Stimulated activated naive B cell treated with anti-CD40 and anti-IgM and Interleukin-4, amounts not matched to agents 10 μg/mL and 1 μg/mL and 100 μg/mL, for 72 hours (primary cell): ENCODE measurements around the gene HELZ.
"Not testable (repeated sequence)": the region's sequence is repeated elsewhere in the genome, so short reads cannot be mapped to it uniquely, and the experiment has no call there.

Experiments used
- ATAC-seq, 2 donors: fragments of 150-1000 bp; cut with Tn5 transposase; replicated peaks; 2 replicates each; pipeline ENCODE4 v1.10.0; 2021; ENCODE audit warnings: moderate library complexity in 1 of 2
- DNase-seq: peaks from one replicate; pipeline ENCODE4 v3.0.0; 2021
- H3K27ac Mint-ChIP-seq: one replicate; pipeline ENCODE4 v1.8.0; 2022; ENCODE audit warnings: mild to moderate bottlenecking, mixed read lengths
- H3K27me3 Mint-ChIP-seq, 2 donors: one replicate each; pipeline ENCODE4 v1.8.0; 2022; ENCODE audit warnings: mixed read lengths in 2 of 2
- H3K36me3 Mint-ChIP-seq, 2 donors: one replicate each; pipeline ENCODE4 v1.8.0; 2022; ENCODE audit warnings: mixed read lengths in 2 of 2, mild to moderate bottlenecking in 1 of 2
- H3K4me1 Mint-ChIP-seq, 2 donors: one replicate each; pipeline ENCODE4 v1.8.0; 2022; ENCODE audit warnings: mixed read lengths in 2 of 2, mild to moderate bottlenecking in 1 of 2
- H3K4me3 Mint-ChIP-seq, 2 donors: one replicate each; pipeline ENCODE4 v1.8.0; 2022; ENCODE audit warnings: mild to moderate bottlenecking in 2 of 2, mixed read lengths in 2 of 2, moderate library complexity in 1 of 2
- H3K9me3 Mint-ChIP-seq, 2 donors: one replicate each; pipeline ENCODE4 v1.8.0; 2022; ENCODE audit warnings: mixed read lengths in 2 of 2, mild to moderate bottlenecking in 1 of 2

HELZ gene

DNA sequence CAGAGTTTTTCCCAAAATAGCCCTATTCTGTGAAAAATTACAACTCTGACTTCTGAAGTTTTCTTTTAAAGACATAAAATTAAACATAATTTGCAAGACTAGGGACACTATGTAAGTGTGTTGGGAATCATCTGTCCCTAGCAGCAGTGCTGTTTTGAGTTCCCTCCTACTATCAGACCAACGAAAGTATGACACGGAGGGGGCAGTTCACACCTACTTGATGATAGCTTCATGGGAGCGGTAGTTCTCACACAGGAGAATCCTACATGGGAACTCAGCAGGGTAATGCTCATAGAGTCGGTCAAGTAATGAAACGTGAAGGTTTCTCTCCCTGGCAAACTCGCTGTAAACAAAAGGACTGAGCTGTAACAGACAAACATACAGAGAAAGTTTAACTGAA is 96.6 kb downstream of the HELZ start:
- Mint-ChIP-seq H3K27me3 (no peaks in the 10 kb centered on the region), H3K4me3 (no peak overlapping the region), H3K4me1 (no peaks in the 10 kb centered on the region), H3K27ac (no peak overlapping the region), H3K9me3 (no peaks in the 10 kb centered on the region), H3K36me3 (peaks cover 23 to 42% of the 10 kb centered on the region in 2 donors)
- DNase-seq (no peak), ATAC-seq (no peak)

DNA sequence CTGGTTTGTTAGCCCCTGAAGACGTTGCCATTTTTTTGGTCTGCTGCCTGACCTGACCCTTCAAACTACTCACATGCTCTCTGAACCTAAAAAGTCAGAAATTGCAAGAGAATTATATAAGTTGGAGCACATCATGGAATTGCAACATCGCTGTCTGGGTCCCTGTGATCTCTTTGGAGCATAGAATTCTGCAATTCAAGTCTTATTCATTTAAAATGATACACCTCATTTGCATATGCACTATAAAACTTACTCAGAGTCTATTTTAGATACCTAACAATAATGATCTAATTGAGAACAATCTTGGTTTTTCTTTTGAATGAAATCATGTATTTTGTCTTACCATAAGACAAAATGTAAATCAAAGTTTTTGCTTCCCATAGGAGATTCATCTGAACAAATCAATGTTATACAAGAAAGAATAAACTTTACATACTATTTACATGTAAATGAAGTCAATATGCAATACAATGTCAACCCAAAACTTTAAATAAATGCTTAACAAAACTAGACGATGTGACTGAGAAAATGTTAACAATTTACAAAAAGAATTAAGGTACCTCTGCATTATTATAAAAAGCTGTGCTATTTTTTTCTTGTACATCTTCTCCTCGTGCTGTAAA is 99.7 kb downstream of the HELZ start:
- H3K4me1 Mint-ChIP-seq = no peaks in the 10 kb centered on the region
- peaks cover 31 to 42% of the 10 kb centered on the region in 2 donors for H3K36me3 Mint-ChIP-seq
- H3K27ac Mint-ChIP-seq = no peak overlapping the region
- ATAC-seq (no peak), DNase-seq (no peak)
- no peaks in the 10 kb centered on the region for H3K27me3 Mint-ChIP-seq
- H3K9me3 Mint-ChIP-seq = no peaks in the 10 kb centered on the region
- no peak overlapping the region for H3K4me3 Mint-ChIP-seq

DNA sequence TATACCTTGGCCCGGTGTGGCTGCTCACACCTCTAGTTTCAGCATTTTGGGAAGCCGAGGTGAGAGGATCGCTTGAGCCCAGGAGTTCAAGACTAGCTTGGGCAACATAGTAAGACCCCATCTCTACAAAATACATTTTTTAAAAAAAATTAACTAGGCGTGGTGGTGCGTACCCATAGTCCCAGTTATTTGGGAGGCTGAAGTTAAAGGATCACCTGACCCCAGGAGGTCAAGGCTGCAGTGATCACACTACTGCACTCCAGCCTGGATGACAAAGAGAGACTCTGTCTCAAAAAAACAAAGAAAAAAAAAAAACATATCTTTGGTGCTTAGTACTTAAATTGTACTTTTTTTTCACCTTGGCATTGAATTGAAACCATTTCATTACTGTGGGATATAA is 101.7 kb downstream of the HELZ start:
- H3K27ac Mint-ChIP-seq = no peak overlapping the region
- H3K36me3 Mint-ChIP-seq = peaks cover 38 to 52% of the 10 kb centered on the region in 2 donors
- no peak for DNase-seq
- no peaks in the 10 kb centered on the region for H3K27me3 Mint-ChIP-seq
- H3K9me3 Mint-ChIP-seq = no peaks in the 10 kb centered on the region
- no peak overlapping the region for H3K4me3 Mint-ChIP-seq
- no peak for ATAC-seq
- H3K4me1 Mint-ChIP-seq = peaks cover 0 to under 1% of the 10 kb centered on the region in 2 donors

DNA sequence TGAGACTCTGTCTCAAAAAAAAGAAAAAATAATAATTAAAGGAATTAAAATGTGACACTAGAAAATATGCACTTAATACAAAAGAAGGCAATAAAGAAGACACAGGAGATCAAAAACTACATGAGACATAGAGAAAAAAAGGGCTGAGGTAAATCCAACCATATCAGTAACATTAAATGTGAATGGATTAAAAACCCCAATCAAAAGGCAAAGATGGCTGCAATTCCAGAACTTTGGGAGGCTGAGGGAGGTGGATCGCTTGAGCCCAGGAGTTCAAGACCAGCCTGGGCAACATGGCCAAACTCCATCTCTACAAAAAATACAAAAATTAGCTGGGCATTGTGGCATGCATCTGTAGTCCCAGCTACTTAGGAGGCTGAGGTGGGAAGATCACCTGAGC is 103.0 kb downstream of the HELZ start:
- not testable (repeated sequence) for H3K27me3 Mint-ChIP-seq, ATAC-seq, H3K9me3 Mint-ChIP-seq, H3K4me3 Mint-ChIP-seq, H3K27ac Mint-ChIP-seq, DNase-seq, H3K4me1 Mint-ChIP-seq
- H3K36me3 Mint-ChIP-seq = peaks cover 31 to 50% of the 10 kb centered on the region in 2 donors

- Mint-ChIP-seq H3K36me3 (peaks cover 43 to 49% of the 10 kb centered on the region in 2 donors), H3K27ac (no peak overlapping the region), H3K9me3 (no peaks in the 10 kb centered on the region), H3K27me3 (no peaks in the 10 kb centered on the region), H3K4me1 (peaks cover 0 to 1% of the 10 kb centered on the region in 2 donors), H3K4me3 (no peak overlapping the region)
- ATAC-seq = no peak
- DNase-seq = no peak
Measured at GRCh38 chr17:67139784-67140665, 105.0 kb downstream of the HELZ start.

GRCh38 chr17:67139289-67139688 is 105.7 kb downstream of the HELZ start:
- ATAC-seq (no peak), DNase-seq (no peak)
- H3K27me3 Mint-ChIP-seq = no peaks in the 10 kb centered on the region

GRCh38 chr17:67138392-67138791 is 106.6 kb downstream of the HELZ start:
- Mint-ChIP-seq H3K36me3 (peaks cover 41 to 48% of the 10 kb centered on the region in 2 donors), H3K9me3 (no peaks in the 10 kb centered on the region), H3K4me3 (no peak overlapping the region), H3K27ac (no peak overlapping the region), H3K4me1 (peaks cover 0 to 1% of the 10 kb centered on the region in 2 donors), H3K27me3 (no peaks in the 10 kb centered on the region)
- no peak for DNase-seq
- no peak for ATAC-seq

More at GRCh38 chr17:67139289-67139688, 105.7 kb downstream of the HELZ start:
- peaks cover 0 to 1% of the 10 kb centered on the region in 2 donors for H3K4me1 Mint-ChIP-seq
- no peak overlapping the region for H3K27ac Mint-ChIP-seq
- no peak overlapping the region for H3K4me3 Mint-ChIP-seq
- no peaks in the 10 kb centered on the region for H3K9me3 Mint-ChIP-seq
- H3K36me3 Mint-ChIP-seq = peaks cover 42 to 48% of the 10 kb centered on the region in 2 donors

- DNase-seq = no peak
- H3K4me3 Mint-ChIP-seq = no peak overlapping the region
- H3K9me3 Mint-ChIP-seq = no peaks in the 10 kb centered on the region
- peaks cover 37 to 44% of the 10 kb centered on the region in 2 donors for H3K36me3 Mint-ChIP-seq
- no peak overlapping the region for H3K27ac Mint-ChIP-seq
- ATAC-seq = no peak
- peaks cover 0 to 1% of the 10 kb centered on the region in 2 donors for H3K4me1 Mint-ChIP-seq
- no peaks in the 10 kb centered on the region for H3K27me3 Mint-ChIP-seq
Measured at GRCh38 chr17:67137860-67138259, 107.1 kb downstream of the HELZ start.

DNA sequence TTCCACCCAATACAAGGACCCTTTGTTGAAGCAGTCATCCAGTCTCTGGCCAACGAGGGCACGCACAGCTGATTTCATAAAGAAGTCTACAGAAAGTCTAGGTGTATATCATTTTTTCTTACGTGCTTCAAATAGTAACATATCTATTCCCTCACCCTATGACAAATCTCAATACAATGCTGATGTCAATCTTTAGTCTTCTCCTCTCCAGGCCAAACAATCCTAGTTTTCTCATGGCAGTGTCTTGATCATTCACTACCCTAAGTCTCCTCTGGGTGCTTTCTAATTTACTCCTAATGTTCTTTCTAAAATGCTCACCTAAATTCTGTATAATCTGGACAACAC is 108.0 kb downstream of the HELZ start:
- Mint-ChIP-seq H3K4me1 (peaks cover 0 to 1% of the 10 kb centered on the region in 2 donors), H3K27ac (no peak overlapping the region), H3K4me3 (no peak overlapping the region), H3K27me3 (no peaks in the 10 kb centered on the region), H3K9me3 (no peaks in the 10 kb centered on the region), H3K36me3 (peaks cover 31 to 38% of the 10 kb centered on the region in 2 donors)
- DNase-seq (no peak), ATAC-seq (no peak)

DNA sequence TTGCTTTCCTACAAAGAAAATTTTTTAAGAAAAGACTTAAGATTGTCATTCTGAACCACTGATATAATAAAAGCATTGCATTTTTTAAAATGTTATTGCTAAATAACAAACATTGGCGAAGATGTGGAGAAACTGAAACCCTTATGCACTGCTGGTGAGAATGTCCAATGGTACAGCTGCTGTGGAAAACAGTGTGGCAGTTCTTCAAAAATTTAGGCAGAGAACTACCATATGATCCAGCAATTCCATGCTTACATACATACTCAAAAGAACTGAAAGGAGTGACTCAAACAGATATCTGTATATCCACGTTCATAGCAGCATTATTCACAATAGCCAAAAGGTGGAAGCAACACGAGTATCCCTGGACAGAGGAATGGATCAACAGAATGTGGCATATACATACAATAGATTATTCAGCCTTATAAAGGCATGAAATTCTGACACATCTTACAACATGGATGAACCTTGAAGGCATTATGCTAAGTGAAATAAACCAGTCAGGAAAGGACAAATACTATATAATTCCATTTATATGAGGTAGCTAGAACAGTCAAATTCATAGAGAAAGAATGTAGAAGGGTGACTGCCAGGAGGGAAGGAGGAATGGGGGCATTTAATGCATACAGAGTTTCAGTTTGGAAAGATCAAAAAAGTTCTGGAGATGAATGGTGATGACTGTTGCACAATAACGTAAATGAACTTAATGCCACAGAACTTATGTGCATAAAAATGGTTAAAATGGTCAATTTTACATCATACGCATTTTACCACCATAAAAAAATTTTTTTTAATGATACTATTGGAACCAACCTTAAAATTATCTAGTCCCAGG is 108.6 kb downstream of the HELZ start:
- Mint-ChIP-seq H3K27me3 (no peaks in the 10 kb centered on the region), H3K4me3 (no peak overlapping the region), H3K9me3 (no peaks in the 10 kb centered on the region), H3K36me3 (peaks cover 32 to 35% of the 10 kb centered on the region in 2 donors), H3K4me1 (peaks cover 0 to 1% of the 10 kb centered on the region in 2 donors), H3K27ac (no peak overlapping the region)
- ATAC-seq (no peak), DNase-seq (no peak)

GRCh38 chr17:67133161-67133560 is 111.8 kb downstream of the HELZ start:
- Mint-ChIP-seq H3K36me3 (peaks cover 26% of the 10 kb centered on the region in 2 donors), H3K27me3 (no peaks in the 10 kb centered on the region), H3K4me1 (no peaks in the 10 kb centered on the region), H3K27ac (peak overlapping the region; percentile 5), H3K9me3 (no peaks in the 10 kb centered on the region), H3K4me3 (no peak overlapping the region)
- no peak for ATAC-seq
- DNase-seq = no peak

DNA sequence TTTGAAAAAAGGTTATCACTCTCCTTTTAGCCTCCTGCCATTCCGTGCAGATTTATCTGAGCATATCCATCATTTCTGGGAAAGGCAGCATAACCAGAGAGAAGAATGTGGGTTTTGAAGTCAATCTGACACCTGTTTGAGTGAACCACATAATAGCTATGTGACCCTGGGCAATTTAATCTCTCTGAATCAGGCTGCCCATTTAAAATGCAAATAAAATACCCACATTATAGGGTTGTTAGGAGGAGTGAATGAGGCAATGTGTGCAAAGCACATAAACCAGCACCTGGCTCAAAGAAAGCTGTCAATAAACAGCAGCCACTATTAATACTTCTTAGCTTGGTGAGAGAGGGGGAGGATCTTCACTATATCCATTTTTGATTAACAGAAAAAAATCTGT is 112.6 kb downstream of the HELZ start:
- Mint-ChIP-seq H3K9me3 (no peaks in the 10 kb centered on the region), H3K27ac (no peak overlapping the region), H3K36me3 (peaks cover 25 to 27% of the 10 kb centered on the region in 2 donors), H3K27me3 (no peaks in the 10 kb centered on the region), H3K4me1 (no peaks in the 10 kb centered on the region), H3K4me3 (no peak overlapping the region)
- DNase-seq (no peak), ATAC-seq (no peak)

GRCh38 chr17:67130768-67131167 is 114.2 kb downstream of the HELZ start:
- no peaks in the 10 kb centered on the region for H3K27me3 Mint-ChIP-seq
- peaks cover 0 to 6% of the 10 kb centered on the region in 2 donors for H3K4me1 Mint-ChIP-seq
- peaks cover 19 to 25% of the 10 kb centered on the region in 2 donors for H3K36me3 Mint-ChIP-seq
- H3K27ac Mint-ChIP-seq = no peak overlapping the region
- H3K9me3 Mint-ChIP-seq = no peaks in the 10 kb centered on the region
- DNase-seq (no peak), ATAC-seq (no peak)
- no peak overlapping the region for H3K4me3 Mint-ChIP-seq

DNA sequence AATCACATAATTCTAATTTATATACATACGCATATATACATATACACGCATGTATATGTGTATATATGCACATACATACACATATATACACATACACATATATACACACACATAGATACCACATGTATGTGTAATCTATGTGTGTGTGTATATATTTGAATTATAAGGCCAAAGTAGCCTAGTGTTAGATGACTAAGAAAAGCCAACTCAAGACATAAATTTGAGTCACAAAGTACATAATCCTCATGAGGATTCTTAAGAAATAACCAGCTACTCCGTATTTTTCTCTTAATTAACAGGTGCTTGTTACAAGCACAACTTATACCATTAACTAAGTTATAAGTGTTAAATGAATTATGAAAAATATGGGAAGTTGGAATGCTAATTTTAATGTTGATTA is 115.7 kb downstream of the HELZ start:
- H3K9me3 Mint-ChIP-seq = no peaks in the 10 kb centered on the region

More for the DNA sequence above, 115.7 kb downstream of the HELZ start:
- no peak overlapping the region for H3K4me3 Mint-ChIP-seq
- no peak overlapping the region for H3K27ac Mint-ChIP-seq
- no peaks in the 10 kb centered on the region for H3K27me3 Mint-ChIP-seq
- H3K36me3 Mint-ChIP-seq = peaks cover 20 to 27% of the 10 kb centered on the region in 2 donors
- peaks cover 0 to 6% of the 10 kb centered on the region in 2 donors for H3K4me1 Mint-ChIP-seq
- ATAC-seq = no peak
- DNase-seq = no peak
